ENCODE measurements around the gene GPR22. TPM values are rescaled to one million over a fixed set of nuclear protein-coding genes. Genes with fewer than 3 reads are reported as not detected.

GPR22 gene
- total RNA-seq, 2 donors from 2014 or later = not detected

GRCh38 chr7:107474104-107474521, 4.3 kb downstream of the GPR22 start:
- Histone ChIP-seq H3K27ac (no peak overlapping the region), H3K4me1 (ENCODE audit: control insufficient read depth in 1 of 2, low read depth in 2 of 2) (peaks cover 7 to 8% of the 10 kb centered on the region in 2 donors), H3K4me3 (no peak overlapping the region), H3K36me3 (no peaks in the 10 kb centered on the region), H3K27me3 (replicated peaks; ENCODE audit: insufficient read depth) (no peaks in the 10 kb centered on the region), H3K9me3 (no peaks in the 10 kb centered on the region)
- DNase-seq (ENCODE audit: low spot score) (no peak), ATAC-seq (ENCODE audit: insufficient number of reproducible peaks, low FRiP score, low read depth) (no peak)
- no peak for TF ChIP-seq CTCF (IDR thresholded peaks at IDR 0.05)

DNA sequence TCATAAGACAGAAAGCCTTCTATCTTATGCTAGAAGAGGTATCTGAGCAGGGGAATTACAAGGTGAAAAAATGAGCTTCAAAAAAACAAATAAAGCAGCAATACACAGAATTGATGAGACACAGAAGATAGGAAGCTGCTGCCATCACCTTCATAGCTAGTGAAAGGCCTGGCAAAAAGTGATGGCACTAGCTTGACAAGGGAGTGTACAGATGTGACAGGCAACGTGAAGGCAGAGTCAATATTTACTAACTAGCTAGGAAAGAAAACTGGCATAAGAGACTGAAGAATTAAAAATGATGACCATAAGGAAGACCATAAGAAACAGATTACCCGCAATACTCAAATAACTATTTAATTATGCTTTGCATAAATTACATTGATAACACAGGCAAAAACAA, 9.4 kb downstream of the GPR22 start:
- TF ChIP-seq CTCF (IDR thresholded peaks at IDR 0.05) = no peak
- H3K27me3 ChIP-seq (replicated peaks; ENCODE audit: insufficient read depth) = no peaks in the 10 kb centered on the region
- DNase-seq (ENCODE audit: low spot score) (no peak), ATAC-seq (ENCODE audit: insufficient number of reproducible peaks, low FRiP score, low read depth) (no peak)
- no peaks in the 10 kb centered on the region for H3K36me3 ChIP-seq
- H3K9me3 ChIP-seq = no peaks in the 10 kb centered on the region
- no peak overlapping the region for H3K27ac ChIP-seq
- H3K4me1 ChIP-seq (ENCODE audit: control insufficient read depth in 1 of 2, low read depth in 2 of 2) = no peaks in the 10 kb centered on the region
- H3K4me3 ChIP-seq = no peak overlapping the region

GRCh38 chr7:107480932-107481331, 11.1 kb downstream of the GPR22 start:
- H3K9me3 ChIP-seq = no peaks in the 10 kb centered on the region
- no peak for TF ChIP-seq CTCF (IDR thresholded peaks at IDR 0.05)
- ATAC-seq (ENCODE audit: insufficient number of reproducible peaks, low FRiP score, low read depth) = no peak

GRCh38 chr7:107482571-107482970, 12.7 kb downstream of the GPR22 start:
- Histone ChIP-seq H3K9me3 (no peaks in the 10 kb centered on the region), H3K4me3 (no peak overlapping the region), H3K36me3 (no peaks in the 10 kb centered on the region), H3K27me3 (replicated peaks; ENCODE audit: insufficient read depth) (no peaks in the 10 kb centered on the region), H3K4me1 (ENCODE audit: control insufficient read depth in 1 of 2, low read depth in 2 of 2) (no peaks in the 10 kb centered on the region), H3K27ac (no peak overlapping the region)
- DNase-seq (ENCODE audit: low spot score) (no peak), ATAC-seq (ENCODE audit: insufficient number of reproducible peaks, low FRiP score, low read depth) (no peak)
- TF ChIP-seq CTCF (IDR thresholded peaks at IDR 0.05) = no peak

More at GRCh38 chr7:107480932-107481331, 11.1 kb downstream of the GPR22 start:
- no peak for DNase-seq (ENCODE audit: low spot score)
- H3K27ac ChIP-seq = no peak overlapping the region
- no peaks in the 10 kb centered on the region for H3K27me3 ChIP-seq (replicated peaks; ENCODE audit: insufficient read depth)
- H3K4me3 ChIP-seq = no peak overlapping the region
- no peaks in the 10 kb centered on the region for H3K4me1 ChIP-seq (ENCODE audit: control insufficient read depth in 1 of 2, low read depth in 2 of 2)
- no peaks in the 10 kb centered on the region for H3K36me3 ChIP-seq

GRCh38 chr7:107486041-107486440, 16.2 kb downstream of the GPR22 start:
- H3K4me1 ChIP-seq (ENCODE audit: control insufficient read depth in 1 of 2, low read depth in 2 of 2) = peaks cover 0 to 6% of the 10 kb centered on the region in 2 donors
- no peaks in the 10 kb centered on the region for H3K9me3 ChIP-seq
- H3K27me3 ChIP-seq (replicated peaks; ENCODE audit: insufficient read depth) = no peaks in the 10 kb centered on the region
- no peak overlapping the region for H3K4me3 ChIP-seq
- no peaks in the 10 kb centered on the region for H3K36me3 ChIP-seq
- TF ChIP-seq CTCF (IDR thresholded peaks at IDR 0.05) = no peak
- H3K27ac ChIP-seq = no peak overlapping the region
- DNase-seq (ENCODE audit: low spot score) (no peak), ATAC-seq (ENCODE audit: insufficient number of reproducible peaks, low FRiP score, low read depth) (no peak)
